Panc1 (cell line): Measurements from ENCODE around the gene PSMB11. TPM values are rescaled to one million over a fixed set of nuclear protein-coding genes. Genes with fewer than 3 reads are reported as not detected.
A peak's percentile ranks its signal among the peaks of the same experiment; 100 is the strongest.

ENCODE experiments used
- ATAC-seq: fragments of 200-7000 bp; cut with Tn5 transposase; 2 replicates; pipeline ENCODE4 v1.9.1; 2020; ENCODE audit warnings: mild to moderate bottlenecking, moderate library complexity
- BruUV-seq: library from RNA; stranded (reverse); fragments of 400-500 nt; replicated peaks from 2 replicates; lab custom pipeline; 2021; lab: Mats Ljungman, UMichigan
- CTCF ChIA-PET: fragments of 300-600 bp; sonication (Branson Sonifier 250); formaldehyde crosslinking; loops from one replicate; lab custom pipeline; 2022; ENCODE audit warnings: antibody characterized with exemption; lab: Charles Lee
- POLR2A ChIA-PET: fragments of 300-600 bp; sonication (Branson Sonifier 250); formaldehyde crosslinking; loops from one replicate; lab custom pipeline; 2022; ENCODE audit warnings: antibody characterized with exemption; lab: Charles Lee
- DNase-seq: peaks from one replicate; pipeline ENCODE4 v3.0.0-alpha.2; 2010; ENCODE audit warnings: low read depth, low spot score
- H3K27ac ChIP-seq: 2 replicates; pipeline ENCODE4 v1.5.1; 2011; ENCODE audit warnings: mild to moderate bottlenecking, low read length, inconsistent platforms
- H3K27me3 ChIP-seq: fragments of 200-500 bp; sonication (Bioruptor generic); 2 replicates; pipeline ENCODE4 v1.6.0; 2014; ENCODE audit warnings: low read length, inconsistent platforms; ENCODE audit not compliant: control insufficient read depth, insufficient read depth
- H3K36me3 ChIP-seq: fragments of 200-500 bp; sonication (Bioruptor generic); 2 replicates; pipeline ENCODE4 v1.5.1; 2014; ENCODE audit warnings: inconsistent platforms, mild to moderate bottlenecking, low read length, moderate library complexity; ENCODE audit not compliant: control insufficient read depth, insufficient read depth
- H3K4me1 ChIP-seq: 2 replicates; pipeline ENCODE4 v1.5.1; 2011; ENCODE audit warnings: inconsistent platforms, mild to moderate bottlenecking, low read length, moderate library complexity; ENCODE audit not compliant: control insufficient read depth, insufficient read depth
- H3K4me3 ChIP-seq, 2 experiments: 2 replicates each; pipeline ENCODE4 v1.5.1; 2011 to 2012; ENCODE audit warnings: low read depth in 2 of 2, low read length in 2 of 2, mild to moderate bottlenecking in 2 of 2, inconsistent platforms in 1 of 2, moderate library complexity in 1 of 2
- H3K9me3 ChIP-seq: fragments of 200-500 bp; sonication (Bioruptor generic); 2 replicates; pipeline ENCODE4 v1.5.1; 2014; ENCODE audit warnings: low read depth, mild to moderate bottlenecking, inconsistent platforms, low read length, moderate library complexity; ENCODE audit not compliant: control insufficient read depth, insufficient read depth
- CTCF ChIP-seq: fragments of 450-650 bp; IDR thresholded peaks from 2 replicates; pipeline ENCODE4 v1.5.1; 2017; ENCODE audit warnings: mild to moderate bottlenecking
- POLR2AphosphoS5 ChIP-seq: IDR thresholded peaks from 2 replicates; pipeline ENCODE4 v1.6.1; 2012; ENCODE audit warnings: mild to moderate bottlenecking, low read depth, low read length, moderate library complexity
- REST ChIP-seq, 2 experiments: IDR thresholded peaks; 2 replicates each; pipeline ENCODE4 v1.6.1; 2011 to 2012; ENCODE audit warnings: low read depth in 2 of 2, control low read depth in 1 of 2, low read length in 1 of 2, mild to moderate bottlenecking in 1 of 2, moderate library complexity in 1 of 2; ENCODE audit not compliant: insufficient read depth in 1 of 2
- SIN3A ChIP-seq: IDR thresholded peaks from 2 replicates; pipeline ENCODE4 v1.6.1; 2012; ENCODE audit warnings: low read depth, mild to moderate bottlenecking, low read length, moderate library complexity, borderline replicate concordance; ENCODE audit not compliant: insufficient read depth
- TCF7L2 ChIP-seq: IDR thresholded peaks from 2 replicates; pipeline ENCODE4 v1.6.1; 2011; ENCODE audit warnings: mild to moderate bottlenecking, low read depth, low read length, inconsistent platforms
- in situ Hi-C: cut with HindIII; loops from 2 replicates; pipeline ENCODE4 v1.10.0; 2016; ENCODE audit warnings: low sequenced_read_pairs, low pct_unique_long_range_greater_than_20kb
- intact Hi-C: fragments of 100-400 bp; cut with micrococcal nuclease; formaldehyde crosslinking; loops from one replicate; pipeline ENCODE4 v1.10.0; 2022; ENCODE audit not compliant: unreplicated experiment
- total RNA-seq: library from RNA; stranded (reverse); gene quantifications from one replicate; pipeline ENCODE4 v1.2.1, GENCODE V29; 2021; ENCODE audit not compliant: unreplicated experiment

Gene PSMB11
- total RNA-seq, 1 experiment from 2014 or later = not detected

GRCh38 chr14:23056145-23056955 lies 14.3 kb downstream of the PSMB11 start:
- DNase-seq (no peak), ATAC-seq (peak; percentile 73)
- H3K4me3 ChIP-seq = peak overlapping the region; percentile 55 to 60
- CTCF ChIA-PET = interaction anchor here (0.7 to 2.6 kb wide), 5 partner anchors 64 to 83 kb away, joined by 3 to 12 read pairs (median 4); no protein-coding TSS in a partner anchor
- H3K27ac ChIP-seq = peak overlapping the region; percentile 68
- H3K36me3 ChIP-seq = peaks cover 6% of the 10 kb centered on the region; the same call in 1 of the 2 replicates
- H3K4me1 ChIP-seq = peaks cover 3% of the 10 kb centered on the region
- POLR2A ChIA-PET = interaction anchor here (0.6 kb wide), 1 partner anchor 62 kb away, joined by 5 read pairs; no protein-coding TSS in a partner anchor
- TF ChIP-seq POLR2AphosphoS5 (no peak), CTCF (peak; percentile 89)
- no peaks in the 10 kb centered on the region for H3K27me3 ChIP-seq
- intact Hi-C loops (loop anchor here (5.0 kb wide), 1 partner anchor 124 kb away; no protein-coding TSS in a partner anchor), in situ Hi-C loops (no loop called here)
- BruUV-seq = no TSS peak
- no peaks in the 10 kb centered on the region for H3K9me3 ChIP-seq

- ChIA-PET CTCF (interaction anchor here (0.7 to 2.6 kb wide), 6 partner anchors 62 to 72 kb away, joined by 3 to 16 read pairs (median 4); no protein-coding TSS in a partner anchor), POLR2A (no interaction called here)
- ATAC-seq (peak; percentile 80), DNase-seq (no peak)
- no TSS peak for BruUV-seq
- Histone ChIP-seq H3K4me3 (peak within 1 kb of the TSS; percentile 55 to 60), H3K27me3 (no peaks in the 10 kb centered on the region), H3K36me3 (peaks cover 6% of the 10 kb centered on the region; the same call in 1 of the 2 replicates), H3K4me1 (peaks cover 6% of the 10 kb centered on the region), H3K27ac (peak within 1 kb of the TSS; percentile 68), H3K9me3 (no peaks in the 10 kb centered on the region)
- intact Hi-C loops (loop anchor here (5.0 kb wide), 1 partner anchor 125 kb away; no protein-coding TSS in a partner anchor), in situ Hi-C loops (no loop called here)
- TF ChIP-seq SIN3A = no peak
- no peak for TF ChIP-seq REST (IDR thresholded peaks at IDR 0.05; ENCODE audit: insufficient read depth in 1 of 2, low read depth in 2 of 2, low read length in 1 of 2)
- TF ChIP-seq CTCF = no peak
- TF ChIP-seq POLR2AphosphoS5 = no peak
- TF ChIP-seq TCF7L2 = no peak
These were observed 15.1 kb downstream of the PSMB11 start, which contains the start of gene CDH24 for GRCh38 chr14:23056956-23057756. TSS of gene CDH24 (minus strand) at chr14:23057520. CDS start at chr14:23055733, 1,787 bp downstream.
